Adrenal gland (tissue), 5 donors: ENCODE data around the gene PEBP1.

Experiments
- CTCF ChIP-seq, 6 experiments: fragments of 450-650 bp in 4 of 6; fragments of 200-600 bp in 2 of 6; sonication (generic) in 1 of 6; IDR thresholded peaks; 1 replicate in 5 of 6; 2 replicates in 1 of 6; pipeline versions ENCODE4 v1.5.1 to v1.8.0; 2016 to 2021; ENCODE audit warnings: antibody characterized with exemption in 6 of 6, mild to moderate bottlenecking in 2 of 6, moderate library complexity in 1 of 6
- POLR2A ChIP-seq, 2 donors: fragments of 450-650 bp; IDR thresholded peaks; one replicate each; pipeline ENCODE4 v1.6.1; 2017; ENCODE audit warnings: antibody characterized with exemption in 2 of 2, mild to moderate bottlenecking in 2 of 2, moderate library complexity in 1 of 2
- donor health status: DM: no; HTN: no; CAD: no.

DNA sequence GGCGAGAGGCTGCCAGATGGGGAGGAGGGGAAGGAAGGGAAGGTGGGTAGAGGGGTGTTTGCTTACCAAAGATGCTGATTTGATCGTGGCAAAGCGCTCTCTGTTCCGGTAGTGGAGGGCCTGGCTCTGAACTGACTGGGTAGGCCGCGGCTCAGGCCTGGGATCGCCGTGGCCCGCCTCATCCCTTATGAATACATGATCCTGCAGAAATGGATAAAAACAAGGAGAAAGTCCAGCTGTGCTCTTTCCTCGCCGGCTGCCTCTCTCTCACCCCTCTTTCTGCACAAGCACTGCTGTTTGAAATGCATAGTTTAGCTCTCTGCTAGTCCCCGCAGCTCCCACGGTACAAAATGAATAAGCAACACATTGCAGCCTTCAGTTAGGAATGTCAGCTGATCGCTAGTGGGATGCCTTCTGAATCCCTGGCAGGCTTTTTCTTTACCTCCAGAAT is 53.8 kb downstream of the PEBP1 start:
- no peak for TF ChIP-seq CTCF (IDR thresholded peaks at IDR 0.05)
- no peak for TF ChIP-seq POLR2A (IDR thresholded peaks at IDR 0.05)
